H9 (cell line): ENCODE data around the gene DGUOK. TPM values are rescaled to one million over a fixed set of nuclear protein-coding genes. Genes with fewer than 3 reads are reported as not detected.

Source experiments
- DNase-seq: peaks from one replicate; pipeline ENCODE4 v3.0.0-alpha.2; 2017
- H2AFZ ChIP-seq: one replicate; pipeline ENCODE4 v1.6.1; 2013; ENCODE audit warnings: mild to moderate bottlenecking, low read length, control low read depth, moderate library complexity
- H2AK5ac ChIP-seq: 2 replicates; pipeline ENCODE4 v1.6.1; 2013; ENCODE audit warnings: low read length, control low read depth, mixed read lengths; ENCODE audit not compliant: insufficient read length
- H2BK120ac ChIP-seq: one replicate; pipeline ENCODE4 v1.6.1; 2013; ENCODE audit warnings: low read depth, mild to moderate bottlenecking, low read length, control low read depth, inconsistent platforms; ENCODE audit not compliant: poor library complexity, severe bottlenecking
- H2BK12ac ChIP-seq: 2 replicates; pipeline ENCODE4 v1.6.1; 2013; ENCODE audit warnings: low read length, control low read depth, mixed read lengths, low read depth; ENCODE audit not compliant: insufficient read length
- H2BK15ac ChIP-seq: 2 replicates; pipeline ENCODE4 v1.6.1; 2013; ENCODE audit warnings: low read depth, low read length, control low read depth
- H2BK20ac ChIP-seq: one replicate; pipeline ENCODE4 v1.6.1; 2013; ENCODE audit warnings: low read depth, mild to moderate bottlenecking, low read length, control low read depth, inconsistent platforms; ENCODE audit not compliant: poor library complexity, severe bottlenecking
- H2BK5ac ChIP-seq: 2 replicates; pipeline ENCODE4 v1.6.1; 2013; ENCODE audit warnings: low read length, control low read depth, mixed read lengths; ENCODE audit not compliant: insufficient read length
- H3K14ac ChIP-seq: 2 replicates; pipeline ENCODE4 v1.6.1; 2013; ENCODE audit warnings: low read length, control low read depth; ENCODE audit not compliant: insufficient read depth
- H3K18ac ChIP-seq: 2 replicates; pipeline ENCODE4 v1.6.1; 2013; ENCODE audit warnings: low read depth, mild to moderate bottlenecking, mixed read lengths, low read length, control low read depth; ENCODE audit not compliant: insufficient read length
- H3K23ac ChIP-seq: 2 replicates; pipeline ENCODE4 v1.6.1; 2013; ENCODE audit warnings: low read length, control low read depth, mixed read lengths, low read depth; ENCODE audit not compliant: insufficient read length
- H3K23me2 ChIP-seq: 2 replicates; pipeline ENCODE4 v1.6.1; 2013; ENCODE audit warnings: low read depth, mild to moderate bottlenecking, mixed read lengths, low read length, control low read depth; ENCODE audit not compliant: insufficient read length, poor library complexity, severe bottlenecking
- H3K27ac ChIP-seq: 2 replicates; pipeline ENCODE4 v1.5.1; 2013; ENCODE audit warnings: low read length, control low read depth, mixed read lengths, low read depth; ENCODE audit not compliant: insufficient read length
- H3K27me3 ChIP-seq: 2 replicates; pipeline ENCODE4 v1.6.1; 2013; ENCODE audit warnings: low read length, control low read depth, inconsistent platforms; ENCODE audit not compliant: insufficient read depth
- H3K4ac ChIP-seq: 2 replicates; pipeline ENCODE4 v1.6.1; 2013; ENCODE audit warnings: low read depth, mild to moderate bottlenecking, control low read depth, inconsistent platforms, low read length, moderate library complexity
- H3K4me1 ChIP-seq: 2 replicates; pipeline ENCODE4 v1.6.1; 2013; ENCODE audit warnings: low read length, control low read depth, inconsistent platforms; ENCODE audit not compliant: insufficient read depth
- H3K4me2 ChIP-seq: 2 replicates; pipeline ENCODE4 v1.6.1; 2013; ENCODE audit warnings: low read length, control low read depth, mixed read lengths; ENCODE audit not compliant: insufficient read length, insufficient read depth
- H3K56ac ChIP-seq: 2 replicates; pipeline ENCODE4 v1.6.1; 2013; ENCODE audit warnings: low read depth, mild to moderate bottlenecking, mixed read lengths, low read length, control low read depth; ENCODE audit not compliant: insufficient read length
- H3K79me1 ChIP-seq: 2 replicates; pipeline ENCODE4 v1.6.1; 2013; ENCODE audit warnings: low read depth, mild to moderate bottlenecking, moderate library complexity, low read length, control low read depth, inconsistent platforms; ENCODE audit not compliant: insufficient read depth, poor library complexity, severe bottlenecking
- H3K79me2 ChIP-seq: 2 replicates; pipeline ENCODE4 v1.6.1; 2013; ENCODE audit warnings: low read length, control low read depth, inconsistent platforms; ENCODE audit not compliant: insufficient read depth
- H3K9ac ChIP-seq: 2 replicates; pipeline ENCODE4 v1.6.1; 2013; ENCODE audit warnings: low read length, control low read depth, mixed read lengths; ENCODE audit not compliant: insufficient read length; ENCODE audit errors: extremely low read depth
- H3K9me3 ChIP-seq: one replicate; pipeline ENCODE4 v1.6.1; 2013; ENCODE audit warnings: low read depth, low read length, inconsistent platforms; ENCODE audit not compliant: control insufficient read depth
- H3T11ph ChIP-seq: one replicate; pipeline ENCODE4 v1.6.1; 2013; ENCODE audit warnings: mild to moderate bottlenecking, low read length, control low read depth, inconsistent platforms
- H4K20me1 ChIP-seq: one replicate; pipeline ENCODE4 v1.6.1; 2013; ENCODE audit not compliant: control insufficient read depth, insufficient read length, insufficient read depth
- H4K5ac ChIP-seq: 2 replicates; pipeline ENCODE4 v1.6.1; 2013; ENCODE audit warnings: low read depth, mild to moderate bottlenecking, mixed read lengths, low read length, control low read depth; ENCODE audit not compliant: insufficient read length
- H4K8ac ChIP-seq: replicated peaks from 2 replicates; pipeline ENCODE4 v1.6.1; 2013; ENCODE audit warnings: low read length, control low read depth, mixed read lengths, low read depth; ENCODE audit not compliant: insufficient read length
- H4K91ac ChIP-seq: 2 replicates; pipeline ENCODE4 v1.6.1; 2013; ENCODE audit warnings: low read depth, mild to moderate bottlenecking, moderate library complexity, mixed read lengths, low read length, control low read depth; ENCODE audit not compliant: insufficient read length
- H3K27ac Mint-ChIP-seq, 3 experiments: 2 replicates in 2 of 3; 3 replicates in 1 of 3; pipeline ENCODE4 v1.8.0; 2020 to 2021; ENCODE audit warnings: mixed read lengths in 3 of 3, mild to moderate bottlenecking in 1 of 3, moderate library complexity in 1 of 3
- H3K27me3 Mint-ChIP-seq: 2 replicates; pipeline ENCODE4 v1.8.0; 2021; ENCODE audit warnings: low read depth, mild to moderate bottlenecking, moderate library complexity, mixed read lengths
- H3K36me3 Mint-ChIP-seq, 3 experiments: 2 replicates in 2 of 3; 3 replicates in 1 of 3; pipeline ENCODE4 v1.8.0; 2020 to 2021; ENCODE audit warnings: low read depth in 3 of 3, mixed read lengths in 3 of 3; ENCODE audit not compliant: insufficient read depth in 1 of 3
- H3K4me1 Mint-ChIP-seq, 2 experiments: 2 replicates each; pipeline ENCODE4 v1.8.0; 2020; ENCODE audit warnings: mixed read lengths in 2 of 2
- H3K4me3 Mint-ChIP-seq, 2 experiments: 2 replicates in 1 of 2; 3 replicates in 1 of 2; pipeline ENCODE4 v1.8.0; 2020 to 2021; ENCODE audit warnings: mild to moderate bottlenecking in 2 of 2, mixed read lengths in 2 of 2, moderate library complexity in 1 of 2
- H3K9me3 Mint-ChIP-seq, 2 experiments: 2 replicates in 1 of 2; 3 replicates in 1 of 2; pipeline ENCODE4 v1.8.0; 2020; ENCODE audit warnings: mild to moderate bottlenecking in 2 of 2, mixed read lengths in 2 of 2, moderate library complexity in 1 of 2
- CTCF ChIP-seq: fragments of 200-600 bp; sonication (generic); conservative IDR thresholded peaks from 3 replicates; pipeline ENCODE4 v1.8.0; 2021; ENCODE audit warnings: antibody characterized with exemption, mild to moderate bottlenecking
- total RNA-seq: library from RNA; stranded (reverse); gene quantifications from 2 replicates; pipeline ENCODE4 v1.2.1, GENCODE V29; 2021

Gene DGUOK
- total RNA-seq, 1 experiment from 2014 or later: 98.5 TPM

GRCh38 chr2:73937899-73938298, 11.2 kb downstream of the DGUOK start:
- H3K27ac Mint-ChIP-seq: no peak overlapping the region; a peak in 1 of 7 replicates
- DNase-seq: no peak
- H2BK15ac ChIP-seq: no peak overlapping the region
- TF ChIP-seq CTCF: no peak
- no peak overlapping the region for H2BK5ac ChIP-seq
- no peaks in the 10 kb centered on the region for H3K4me1 ChIP-seq
- H3K9me3 Mint-ChIP-seq: no peaks in the 10 kb centered on the region
- peaks cover 0 to 31% (median 19%) of the 10 kb centered on the region in 3 experiments; a peak in 4 of 7 replicates for H3K36me3 Mint-ChIP-seq
- H3K56ac ChIP-seq: no peak overlapping the region
- no peak overlapping the region for H3K27ac ChIP-seq
- peaks cover 17% of the 10 kb centered on the region for H3K79me2 ChIP-seq
- H4K20me1 ChIP-seq: peaks cover 3% of the 10 kb centered on the region
- H3K4me3 Mint-ChIP-seq: no peak overlapping the region
- no peak overlapping the region for H3K4me2 ChIP-seq
- no peak overlapping the region for H3K4ac ChIP-seq
- H3K23me2 ChIP-seq: no peaks in the 10 kb centered on the region
- H3T11ph ChIP-seq: no peak overlapping the region
- H3K9ac ChIP-seq: no peak overlapping the region
- no peak overlapping the region for H2AFZ ChIP-seq
- H3K27me3 Mint-ChIP-seq: no peaks in the 10 kb centered on the region
- no peaks in the 10 kb centered on the region for H3K9me3 ChIP-seq
- no peak overlapping the region for H4K8ac ChIP-seq
- peaks cover 0 to 3% of the 10 kb centered on the region in 2 experiments; a peak in 1 of 4 replicates for H3K4me1 Mint-ChIP-seq
- H2BK20ac ChIP-seq: no peak overlapping the region
- no peak overlapping the region for H2BK120ac ChIP-seq
- H2BK12ac ChIP-seq: no peak overlapping the region
- no peak overlapping the region for H3K18ac ChIP-seq
- no peak overlapping the region for H3K14ac ChIP-seq
- H2AK5ac ChIP-seq: no peak overlapping the region
- peaks cover 10% of the 10 kb centered on the region for H3K79me1 ChIP-seq
- no peak overlapping the region for H3K23ac ChIP-seq
- H4K91ac ChIP-seq: no peak overlapping the region
- no peak overlapping the region for H4K5ac ChIP-seq
- H3K27me3 ChIP-seq: no peaks in the 10 kb centered on the region
